WI38 (cell line): ENCODE measurements around the gene UNKL.

Experiments
- H3K4me3 ChIP-seq: 2 replicates; pipeline ENCODE4 v1.5.1; 2011; ENCODE audit warnings: low read depth, mild to moderate bottlenecking, control low read depth, low read length
- TF ChIP-seq, protein P1 (sequence below): IDR thresholded peaks from 2 replicates; pipeline ENCODE4 v1.5.1; 2012; ENCODE audit warnings: low read depth, mild to moderate bottlenecking, control low read depth, low read length

The UNKL gene

DNA sequence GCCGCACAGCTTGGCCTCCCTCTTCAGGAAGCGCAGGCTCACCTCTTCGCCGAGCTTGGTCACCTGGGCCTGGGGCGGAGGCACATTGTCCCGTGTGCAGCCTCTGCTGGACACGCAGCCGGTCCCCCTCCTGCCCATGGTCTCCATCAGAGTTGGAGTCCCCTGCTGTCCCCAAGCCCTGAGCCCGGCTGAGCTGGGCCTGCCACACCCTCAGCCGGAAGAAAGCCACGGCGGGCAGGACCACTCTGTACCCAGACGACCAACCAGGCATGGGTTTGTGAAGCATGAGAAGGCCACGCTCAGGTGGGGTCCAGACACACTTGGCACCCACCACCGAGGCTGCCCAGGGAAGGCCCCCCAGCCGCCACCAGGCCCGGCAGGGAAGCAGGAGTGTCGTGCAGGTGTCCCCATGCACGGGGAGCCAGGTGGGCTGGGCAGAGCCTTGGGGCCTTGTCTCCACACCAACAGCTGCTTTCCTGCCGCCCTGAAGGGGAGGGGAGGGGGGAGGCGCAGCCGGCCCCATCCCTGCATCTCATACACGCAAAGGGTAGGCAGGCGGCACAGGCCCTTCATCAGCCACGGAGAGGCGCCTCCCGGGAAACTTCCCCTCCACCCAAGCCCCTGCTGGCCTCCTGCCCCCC, 24.7 kb upstream of the UNKL start:
- TF ChIP-seq, protein P1, sequence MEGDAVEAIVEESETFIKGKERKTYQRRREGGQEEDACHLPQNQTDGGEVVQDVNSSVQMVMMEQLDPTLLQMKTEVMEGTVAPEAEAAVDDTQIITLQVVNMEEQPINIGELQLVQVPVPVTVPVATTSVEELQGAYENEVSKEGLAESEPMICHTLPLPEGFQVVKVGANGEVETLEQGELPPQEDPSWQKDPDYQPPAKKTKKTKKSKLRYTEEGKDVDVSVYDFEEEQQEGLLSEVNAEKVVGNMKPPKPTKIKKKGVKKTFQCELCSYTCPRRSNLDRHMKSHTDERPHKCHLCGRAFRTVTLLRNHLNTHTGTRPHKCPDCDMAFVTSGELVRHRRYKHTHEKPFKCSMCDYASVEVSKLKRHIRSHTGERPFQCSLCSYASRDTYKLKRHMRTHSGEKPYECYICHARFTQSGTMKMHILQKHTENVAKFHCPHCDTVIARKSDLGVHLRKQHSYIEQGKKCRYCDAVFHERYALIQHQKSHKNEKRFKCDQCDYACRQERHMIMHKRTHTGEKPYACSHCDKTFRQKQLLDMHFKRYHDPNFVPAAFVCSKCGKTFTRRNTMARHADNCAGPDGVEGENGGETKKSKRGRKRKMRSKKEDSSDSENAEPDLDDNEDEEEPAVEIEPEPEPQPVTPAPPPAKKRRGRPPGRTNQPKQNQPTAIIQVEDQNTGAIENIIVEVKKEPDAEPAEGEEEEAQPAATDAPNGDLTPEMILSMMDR = no peak
- no peak overlapping the region for H3K4me3 ChIP-seq

GRCh38 chr16:1438229-1439057, 23.9 kb upstream of the UNKL start:
- no peak overlapping the region for H3K4me3 ChIP-seq
- TF ChIP-seq, protein P1 = no peak

- TF ChIP-seq, protein P1 = no peak
- no peak overlapping the region for H3K4me3 ChIP-seq
Observed at GRCh38 chr16:1437606-1438005, 23.1 kb upstream of the UNKL start.

DNA sequence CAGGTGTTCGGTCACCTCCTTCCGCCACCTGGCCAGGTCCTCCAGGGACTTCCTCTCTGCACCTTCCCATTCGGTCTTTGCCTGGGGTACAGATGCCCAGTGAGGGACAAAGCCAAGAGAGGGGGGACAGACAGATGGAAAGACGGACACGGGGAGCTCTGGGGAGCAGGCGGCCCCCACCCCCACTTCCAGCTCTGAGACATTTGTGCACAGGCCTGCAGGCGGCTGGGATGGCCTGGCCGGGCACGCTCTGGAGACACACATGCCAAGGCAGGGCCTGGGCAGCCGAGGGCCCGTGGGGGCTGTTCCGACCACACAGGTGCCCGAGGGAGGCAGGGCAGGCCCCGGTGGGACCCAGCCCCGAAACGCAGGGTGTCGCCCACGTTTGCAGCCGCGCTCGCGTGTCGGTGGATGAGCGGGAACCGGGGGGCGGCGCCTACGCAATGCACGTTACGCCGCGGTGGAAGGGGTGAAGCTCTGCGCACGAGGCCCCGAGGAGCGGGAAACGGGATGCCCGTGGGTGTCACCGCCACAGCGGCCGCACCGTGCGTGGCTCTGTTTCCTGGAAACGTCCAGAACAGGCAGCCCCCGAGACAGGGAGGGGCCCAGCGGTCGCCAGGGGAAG, 22.3 kb upstream of the UNKL start:
- TF ChIP-seq, protein P1 = no peak
- H3K4me3 ChIP-seq = no peak overlapping the region

DNA sequence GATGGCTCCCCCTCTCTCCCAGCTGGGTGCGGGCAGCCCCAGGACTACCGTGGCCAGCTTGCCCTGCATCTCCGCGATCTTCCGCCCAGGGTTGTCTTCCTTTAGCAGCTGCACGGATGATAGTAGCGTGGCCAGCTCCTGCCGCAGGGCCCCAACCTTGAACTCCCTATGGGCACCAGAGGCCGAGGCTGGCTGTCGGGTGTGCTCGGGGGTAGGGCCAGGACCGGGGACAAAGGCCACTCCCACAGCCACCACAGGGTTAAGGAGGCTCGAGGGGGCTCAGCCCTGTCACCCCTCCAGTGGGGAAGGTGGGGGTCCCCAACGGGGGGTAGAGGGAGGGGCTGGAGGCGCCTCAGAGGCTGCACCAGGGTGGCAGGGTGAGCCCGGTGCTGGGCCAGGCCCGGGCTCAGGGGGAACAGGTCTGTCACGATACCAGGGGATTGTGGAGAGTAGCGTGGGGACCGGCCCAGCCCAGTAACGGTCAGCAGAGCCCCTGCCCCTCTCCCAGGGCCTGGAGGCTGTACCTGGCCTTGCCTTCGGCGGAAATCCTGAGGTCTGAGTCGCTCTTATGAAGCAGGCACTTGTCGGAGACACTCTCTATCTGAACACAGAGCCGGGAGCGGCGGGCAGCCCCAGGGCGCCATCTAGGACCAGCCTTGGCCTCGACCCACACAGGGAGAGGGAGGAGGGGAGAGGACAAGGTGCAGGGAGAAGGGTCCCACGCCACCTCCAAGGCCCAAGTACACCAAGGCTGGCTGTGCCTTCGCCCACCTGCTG, 21.6 kb upstream of the UNKL start:
- TF ChIP-seq, protein P1 = no peak
- H3K4me3 ChIP-seq = no peak overlapping the region

GRCh38 chr16:1434644-1435592, 20.4 kb upstream of the UNKL start:
- TF ChIP-seq, protein P1 = no peak
- H3K4me3 ChIP-seq = no peak overlapping the region
